Measurements from ENCODE around the gene PACRG. TPM values are rescaled to one million over a fixed set of nuclear protein-coding genes. Genes with fewer than 3 reads are reported as not detected.

PACRG gene
- total and polyA plus RNA-seq, 2 of the 8 experiments (the other 6 are each of a cell fraction or from before 2014, with no cell fraction given), result 0.44 to 0.54 TPM

DNA sequence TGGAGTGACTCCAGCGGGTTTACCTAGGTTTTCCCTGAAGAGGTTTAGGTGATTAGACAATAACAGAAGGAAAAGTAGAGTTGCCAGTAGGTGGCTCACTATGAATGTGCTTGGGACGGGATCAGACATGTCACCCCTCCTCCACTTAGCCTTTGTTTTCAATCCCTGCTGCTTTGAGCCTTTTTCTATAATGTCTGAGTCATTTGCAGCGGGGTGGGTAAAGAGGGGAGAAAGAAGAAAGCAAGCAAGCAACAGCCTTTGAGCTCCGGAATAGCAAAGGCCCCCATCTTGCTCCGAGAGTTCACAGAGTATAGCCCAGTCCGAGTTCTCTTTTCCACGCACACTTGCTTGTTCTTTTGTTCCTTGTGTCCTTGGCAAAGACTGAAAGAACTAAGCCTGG is 129.1 kb downstream of the PACRG start (continued):
- TF ChIP-seq CHD7 (IDR thresholded peaks at IDR 0.05; ENCODE audit: insufficient replicate concordance, low read length), result no peak
- TF ChIP-seq ASH2L (IDR thresholded peaks at IDR 0.05; ENCODE audit: low read length), result peak; percentile 74
- TF ChIP-seq YY1 (IDR thresholded peaks at IDR 0.05; ENCODE audit: low read depth, low read length), result 0 out of 2 replicates have a peak, but pooled peaks have one; percentile 42
- peak; percentile 78 for TF ChIP-seq JUN (IDR thresholded peaks at IDR 0.05; ENCODE audit: low read depth, low read length)
